Measurements from ENCODE around the gene RSPH10B2.
"Not testable (repeated sequence)": the region's sequence is repeated elsewhere in the genome, so short reads cannot be mapped to it uniquely, and the experiment has no call there.

The RSPH10B2 gene

GRCh38 chr7:6837081-6837480, 83.2 kb downstream of the RSPH10B2 start:
- not testable (repeated sequence) for H3K27ac Mint-ChIP-seq; DNase-seq (ENCODE audit: low spot score); H3K27me3 Mint-ChIP-seq (ENCODE audit: low read depth); H3K4me3 Mint-ChIP-seq; H3K36me3 Mint-ChIP-seq (ENCODE audit: low read depth); H3K9me3 Mint-ChIP-seq; H3K4me1 Mint-ChIP-seq (ENCODE audit: low read depth)

DNA sequence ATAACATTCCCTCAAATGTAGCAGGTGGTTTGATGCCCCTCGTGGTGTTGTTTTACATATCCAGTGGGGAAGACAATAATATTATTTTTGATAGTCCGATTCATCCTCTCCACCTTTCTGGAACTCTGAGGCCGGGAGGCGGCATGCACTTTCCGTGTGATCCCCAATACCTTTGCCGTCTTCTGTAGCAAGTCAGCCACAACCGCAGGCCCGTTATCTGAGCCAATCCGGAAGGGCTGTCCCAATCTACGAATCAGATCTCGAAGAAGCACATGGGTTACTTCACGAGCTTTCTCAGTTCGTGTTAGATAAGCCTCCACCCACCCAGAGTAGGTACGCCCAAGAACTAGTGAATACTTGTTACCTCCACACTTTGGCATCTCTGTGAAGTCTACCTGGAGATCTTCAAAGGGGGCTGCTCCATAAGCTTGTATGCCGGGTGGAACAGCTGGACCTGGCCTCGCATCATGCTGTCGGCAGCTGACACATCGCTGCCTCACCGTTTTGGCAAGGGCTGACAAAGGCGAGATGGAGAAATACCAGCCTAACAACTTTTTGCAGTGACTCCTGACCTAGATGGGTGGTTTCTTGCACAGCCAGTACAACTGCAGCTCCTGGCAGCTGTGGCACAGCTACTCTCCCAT, 88.5 kb downstream of the RSPH10B2 start:
- not testable (repeated sequence) for H3K9me3 Mint-ChIP-seq; H3K4me3 Mint-ChIP-seq; DNase-seq (ENCODE audit: low spot score); H3K27ac Mint-ChIP-seq; H3K4me1 Mint-ChIP-seq (ENCODE audit: low read depth); H3K27me3 Mint-ChIP-seq (ENCODE audit: low read depth); H3K36me3 Mint-ChIP-seq (ENCODE audit: low read depth)

DNA sequence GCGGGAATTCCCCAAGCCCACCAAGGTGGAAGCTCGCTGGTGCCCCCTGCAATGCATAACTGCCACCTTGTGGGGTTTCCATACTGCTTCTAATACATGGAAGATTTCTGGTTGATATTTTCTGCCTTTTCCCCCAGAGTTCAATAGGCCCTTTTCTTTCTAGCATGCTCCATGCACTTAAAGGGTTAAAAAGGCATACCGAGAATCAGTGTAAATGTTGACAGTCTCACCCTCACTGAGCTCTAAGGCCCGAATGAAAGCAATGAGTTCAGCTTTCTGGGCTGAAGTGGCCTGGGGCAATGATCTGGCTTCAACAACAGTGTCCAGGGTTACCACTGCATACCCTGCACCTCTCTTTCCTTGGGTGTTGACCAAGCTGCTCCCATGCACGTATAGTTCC, 89.2 kb downstream of the RSPH10B2 start:
- H3K27me3 Mint-ChIP-seq (ENCODE audit: low read depth); H3K27ac Mint-ChIP-seq; H3K36me3 Mint-ChIP-seq (ENCODE audit: low read depth); H3K4me1 Mint-ChIP-seq (ENCODE audit: low read depth); H3K4me3 Mint-ChIP-seq; H3K9me3 Mint-ChIP-seq; DNase-seq (ENCODE audit: low spot score): not testable (repeated sequence)

DNA sequence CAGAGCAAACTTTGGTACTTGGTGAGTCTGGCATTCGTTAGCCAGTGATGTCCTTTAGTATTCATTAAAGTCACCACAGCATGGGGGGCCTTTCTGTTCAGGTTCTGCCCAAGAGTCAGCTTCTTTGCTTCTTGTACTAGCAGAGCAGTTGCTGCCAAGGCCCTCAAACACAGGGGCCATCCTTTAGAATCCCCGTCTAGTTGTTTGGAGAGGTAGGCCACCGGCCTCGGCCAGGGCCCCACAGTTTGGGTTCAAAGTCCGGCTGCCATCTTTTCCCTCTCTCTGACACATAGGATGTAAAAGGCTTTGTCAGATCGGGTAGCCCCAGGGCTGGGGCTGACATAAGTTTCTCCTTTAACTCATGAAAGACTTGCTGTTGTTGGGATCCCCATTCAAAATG, 89.8 kb downstream of the RSPH10B2 start:
- not testable (repeated sequence) for H3K27me3 Mint-ChIP-seq (ENCODE audit: low read depth); H3K36me3 Mint-ChIP-seq (ENCODE audit: low read depth); H3K4me1 Mint-ChIP-seq (ENCODE audit: low read depth); DNase-seq (ENCODE audit: low spot score); H3K27ac Mint-ChIP-seq; H3K9me3 Mint-ChIP-seq; H3K4me3 Mint-ChIP-seq

- H3K27ac Mint-ChIP-seq; DNase-seq (ENCODE audit: low spot score); H3K36me3 Mint-ChIP-seq (ENCODE audit: low read depth); H3K27me3 Mint-ChIP-seq (ENCODE audit: low read depth); H3K4me1 Mint-ChIP-seq (ENCODE audit: low read depth); H3K9me3 Mint-ChIP-seq: not testable (repeated sequence)
- H3K4me3 Mint-ChIP-seq, result peak overlapping the region; percentile 1
Observed at GRCh38 chr7:6845971-6846449, 92.1 kb downstream of the RSPH10B2 start.

DNA sequence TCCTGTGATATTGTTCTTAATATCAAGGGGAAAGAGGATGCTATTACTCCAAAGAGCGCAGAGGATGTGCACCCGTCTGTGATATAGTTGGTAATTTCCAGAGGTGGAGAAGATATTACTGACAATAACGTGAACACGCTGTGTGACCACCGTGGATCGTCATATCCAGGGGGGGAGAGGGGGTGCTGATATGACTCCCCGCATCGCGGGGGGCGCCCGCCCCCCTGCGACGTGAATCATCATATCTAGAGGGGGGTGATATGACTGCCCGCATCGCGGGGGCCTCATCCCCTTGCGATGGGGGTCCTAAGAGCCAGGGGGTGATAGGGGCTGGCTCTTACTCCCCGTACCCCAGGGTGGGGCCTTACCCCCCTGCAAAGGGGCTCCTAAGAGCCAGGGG, 93.8 kb downstream of the RSPH10B2 start:
- not testable (repeated sequence) for H3K27ac Mint-ChIP-seq; H3K36me3 Mint-ChIP-seq (ENCODE audit: low read depth); DNase-seq (ENCODE audit: low spot score); H3K4me3 Mint-ChIP-seq; H3K9me3 Mint-ChIP-seq; H3K4me1 Mint-ChIP-seq (ENCODE audit: low read depth); H3K27me3 Mint-ChIP-seq (ENCODE audit: low read depth)
